Breast epithelium (tissue), 3 donors: ENCODE results near the gene DENND1C.

Experiments
- POLR2A ChIP-seq: fragments of 450-650 bp; IDR thresholded peaks from one replicate; pipeline ENCODE4 v1.6.1; 2016; ENCODE audit warnings: antibody characterized with exemption, mild to moderate bottlenecking, moderate library complexity
- POLR2AphosphoS5 ChIP-seq, 3 donors: sonication (generic); formaldehyde crosslinking; IDR thresholded peaks; one replicate each; pipeline ENCODE4 v1.6.1; 2017; ENCODE audit warnings: antibody characterized with exemption in 3 of 3

GRCh38 chr19:6490134-6490533 lies 8.5 kb upstream of the DENND1C start:
- TF ChIP-seq POLR2AphosphoS5 (IDR thresholded peaks at IDR 0.05) (no peak), POLR2A (no peak)
